Stomach (tissue), 9 donors: ENCODE data around the gene RAB3C. TPM values are rescaled to one million over a fixed set of nuclear protein-coding genes. Genes with fewer than 3 reads are reported as not detected.

Experiments used
- DNase-seq, 2 donors: peaks; one replicate each; pipeline versions ENCODE4 v3.0.0 to v3.0.0-alpha.2; 2013 to 2019
- H3K27ac ChIP-seq, 5 donors: fragments of 200-600 bp in 4 of 5; sonication (generic) in 4 of 5; one replicate each; pipeline ENCODE4 v1.5.1; 2013 to 2019; ENCODE audit warnings: mild to moderate bottlenecking in 1 of 5, moderate library complexity in 1 of 5
- H3K27me3 ChIP-seq, 3 donors: fragments of 200-600 bp; sonication (generic); one replicate each; pipeline ENCODE4 v1.5.1; 2017 to 2019; ENCODE audit warnings: mixed run types in 1 of 3
- H3K36me3 ChIP-seq, 4 donors: fragments of 200-600 bp; sonication (generic); 1 replicate in 3 of 4; 2 replicates in 1 of 4; pipeline ENCODE4 v1.5.1; 2016 to 2019
- H3K4me1 ChIP-seq, 4 donors: fragments of 200-600 bp; sonication (generic); one replicate each; pipeline ENCODE4 v1.5.1; 2016 to 2019
- H3K4me3 ChIP-seq, 4 donors: fragments of 200-600 bp; sonication (generic) in 3 of 4; one replicate each; pipeline ENCODE4 v1.5.1; 2016 to 2019; ENCODE audit warnings: mild to moderate bottlenecking in 1 of 4
- H3K9me3 ChIP-seq, 4 donors: fragments of 200-600 bp; sonication (generic); one replicate each; pipeline ENCODE4 v1.5.1; 2016 to 2019
- EP300 ChIP-seq: sonication (generic); formaldehyde crosslinking; IDR thresholded peaks from one replicate; pipeline ENCODE4 v1.6.1; 2017; ENCODE audit warnings: antibody characterized with exemption
- POLR2A ChIP-seq, 4 donors: fragments of 450-650 bp; IDR thresholded peaks; one replicate each; pipeline ENCODE4 v1.6.1; 2016; ENCODE audit warnings: antibody characterized with exemption in 4 of 4, control low read depth in 2 of 4, mild to moderate bottlenecking in 1 of 4, moderate library complexity in 1 of 4
- POLR2AphosphoS5 ChIP-seq, 3 donors: sonication (generic); formaldehyde crosslinking; IDR thresholded peaks; one replicate each; pipeline ENCODE4 v1.6.1; 2016; ENCODE audit warnings: antibody characterized with exemption in 3 of 3
- WGBS, 5 donors: extraction: QIAGEN DNeasy Blood & Tissue Kit in 3 of 5; methylation state at CpG; one replicate each; pipeline versions ENCODE4 v1.1.5 to v1.1.7; 2013 to 2018; 5-methylcytosine and 5-hydroxymethylcytosine counted together
- intact Hi-C: fragments of 100-400 bp; cut with DNase I; formaldehyde crosslinking; loops from one replicate; pipeline ENCODE4 v1.15.1; 2023; ENCODE audit warnings: low total_unique reads
- polyA plus RNA-seq, 3 donors: library from polyadenylated mRNA; stranded (reverse); fragments of 200-250 nt; gene quantifications; one replicate each; pipeline ENCODE4 v1.2.3, GENCODE V29; 2013
- total RNA-seq, 5 donors: library from RNA; depleted of rRNA; stranded (reverse); fragments of >200 nt; gene quantifications; one replicate each; pipeline versions ENCODE4 v1.1.0 to v1.2.3, GENCODE V29; 2014 to 2016
- TF ChIP-seq, protein P1 (sequence below), 7 experiments: fragments of 450-650 bp in 4 of 7; fragments of 200-600 bp in 3 of 7; sonication (generic) in 3 of 7; IDR thresholded peaks; one replicate each; pipeline ENCODE4 v1.5.1; 2016 to 2019; ENCODE audit warnings: antibody characterized with exemption in 7 of 7, control low read depth in 2 of 7, mild to moderate bottlenecking in 1 of 7
- donor health status: healthy with polysubstance abuse.
- donor health status: Bipolar disorder and iron deficiency.
- donor health status: healthy.

The RAB3C gene
- total and polyA plus RNA-seq, 8 donors: 0.31 to 7.9 (median 2.2) TPM; not detected in 3

GRCh38 chr5:58887311-58887710, 304.4 kb downstream of the RAB3C start:
- no peaks in the 10 kb centered on the region for H3K36me3 ChIP-seq
- intact Hi-C loops: no loop called here
- H3K27ac ChIP-seq: peak overlapping the region in 3 of 5 donors; percentile 3 to 11 (median 10)
- DNase-seq: no peak
- no peaks in the 10 kb centered on the region for H3K27me3 ChIP-seq
- WGBS, 5 donors: 85 to 88% (median 87%) methylated on average over 3 to 4 of the region's 4 CpGs
- H3K4me3 ChIP-seq: no peak overlapping the region
- peaks cover 3 to 27% (median 14%) of the 10 kb centered on the region in 4 donors for H3K4me1 ChIP-seq
- TF ChIP-seq EP300 (no peak), POLR2AphosphoS5 (IDR thresholded peaks at IDR 0.05) (no peak), POLR2A (IDR thresholded peaks at IDR 0.05) (no peak)
- TF ChIP-seq, protein P1, sequence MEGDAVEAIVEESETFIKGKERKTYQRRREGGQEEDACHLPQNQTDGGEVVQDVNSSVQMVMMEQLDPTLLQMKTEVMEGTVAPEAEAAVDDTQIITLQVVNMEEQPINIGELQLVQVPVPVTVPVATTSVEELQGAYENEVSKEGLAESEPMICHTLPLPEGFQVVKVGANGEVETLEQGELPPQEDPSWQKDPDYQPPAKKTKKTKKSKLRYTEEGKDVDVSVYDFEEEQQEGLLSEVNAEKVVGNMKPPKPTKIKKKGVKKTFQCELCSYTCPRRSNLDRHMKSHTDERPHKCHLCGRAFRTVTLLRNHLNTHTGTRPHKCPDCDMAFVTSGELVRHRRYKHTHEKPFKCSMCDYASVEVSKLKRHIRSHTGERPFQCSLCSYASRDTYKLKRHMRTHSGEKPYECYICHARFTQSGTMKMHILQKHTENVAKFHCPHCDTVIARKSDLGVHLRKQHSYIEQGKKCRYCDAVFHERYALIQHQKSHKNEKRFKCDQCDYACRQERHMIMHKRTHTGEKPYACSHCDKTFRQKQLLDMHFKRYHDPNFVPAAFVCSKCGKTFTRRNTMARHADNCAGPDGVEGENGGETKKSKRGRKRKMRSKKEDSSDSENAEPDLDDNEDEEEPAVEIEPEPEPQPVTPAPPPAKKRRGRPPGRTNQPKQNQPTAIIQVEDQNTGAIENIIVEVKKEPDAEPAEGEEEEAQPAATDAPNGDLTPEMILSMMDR (IDR thresholded peaks at IDR 0.05): no peak
- no peaks in the 10 kb centered on the region for H3K9me3 ChIP-seq

DNA sequence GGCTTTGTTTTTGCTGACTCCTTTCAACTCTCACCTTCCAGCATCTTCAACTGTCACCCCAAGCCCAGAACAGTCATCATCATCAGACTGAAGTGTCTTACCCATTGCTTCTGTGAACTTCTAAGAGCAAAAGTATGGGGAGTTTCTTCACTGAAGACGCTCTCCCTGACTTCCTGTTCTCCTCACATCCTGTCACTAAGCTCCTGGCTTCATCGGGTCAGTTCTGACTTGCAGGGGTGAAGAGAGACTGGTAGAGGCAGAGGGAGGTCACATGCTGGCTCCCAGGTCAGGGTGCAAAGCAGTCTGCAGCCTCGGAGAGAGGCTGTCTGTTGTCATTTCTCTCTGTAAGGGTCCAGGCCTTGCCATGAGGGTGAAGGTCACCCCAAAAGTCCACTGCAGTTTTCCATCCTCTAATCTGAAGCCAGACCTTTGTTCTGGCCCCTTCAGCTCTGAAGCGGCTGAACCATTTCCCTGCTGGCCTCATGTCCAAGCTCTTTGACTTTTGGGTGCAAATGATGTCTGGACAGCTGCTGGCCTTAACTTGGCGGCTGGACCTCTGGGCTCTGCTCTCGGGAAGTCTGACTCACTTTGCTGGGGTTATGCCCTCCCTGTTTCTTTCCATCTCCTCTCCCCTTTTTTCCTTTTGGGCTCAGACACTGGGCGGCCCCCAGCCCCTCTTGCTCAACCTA, 305.0 kb downstream of the RAB3C start:
- DNase-seq: no peak
- 66 to 79% (median 76%) methylated on average over 7 of the region's 7 CpGs for WGBS, 5 donors
- intact Hi-C loops: no loop called here
- peaks cover 3 to 27% (median 14%) of the 10 kb centered on the region in 4 donors for H3K4me1 ChIP-seq
- no peaks in the 10 kb centered on the region for H3K27me3 ChIP-seq
- no peak overlapping the region for H3K4me3 ChIP-seq
- H3K9me3 ChIP-seq: no peaks in the 10 kb centered on the region
- TF ChIP-seq POLR2A (IDR thresholded peaks at IDR 0.05) (no peak), EP300 (no peak), POLR2AphosphoS5 (IDR thresholded peaks at IDR 0.05) (peak in 1 of 3 donors; percentile 4)
- H3K36me3 ChIP-seq: no peaks in the 10 kb centered on the region
- peak overlapping the region in 3 of 5 donors; percentile 3 to 49 (median 10) for H3K27ac ChIP-seq

- no peak overlapping the region for H3K4me3 ChIP-seq
- peak overlapping the region in 1 of 5 donors; percentile 41 for H3K27ac ChIP-seq
- peaks cover 3 to 27% (median 14%) of the 10 kb centered on the region in 4 donors for H3K4me1 ChIP-seq
- H3K27me3 ChIP-seq: no peaks in the 10 kb centered on the region
- no peaks in the 10 kb centered on the region for H3K36me3 ChIP-seq
- intact Hi-C loops: loop anchor here (5.0 to 10.0 kb wide), 2 partner anchors 117 to 275 kb away; no protein-coding TSS in a partner anchor
- DNase-seq: no peak
- 91 to 94% (median 93%) methylated on average over 12 of the region's 12 CpGs for WGBS, 5 donors
- TF ChIP-seq, protein P1 (IDR thresholded peaks at IDR 0.05): no peak
- TF ChIP-seq EP300 (no peak), POLR2AphosphoS5 (IDR thresholded peaks at IDR 0.05) (no peak), POLR2A (IDR thresholded peaks at IDR 0.05) (no peak)
- no peaks in the 10 kb centered on the region for H3K9me3 ChIP-seq
Measured at GRCh38 chr5:58890265-58890664, 307.4 kb downstream of the RAB3C start.

DNA sequence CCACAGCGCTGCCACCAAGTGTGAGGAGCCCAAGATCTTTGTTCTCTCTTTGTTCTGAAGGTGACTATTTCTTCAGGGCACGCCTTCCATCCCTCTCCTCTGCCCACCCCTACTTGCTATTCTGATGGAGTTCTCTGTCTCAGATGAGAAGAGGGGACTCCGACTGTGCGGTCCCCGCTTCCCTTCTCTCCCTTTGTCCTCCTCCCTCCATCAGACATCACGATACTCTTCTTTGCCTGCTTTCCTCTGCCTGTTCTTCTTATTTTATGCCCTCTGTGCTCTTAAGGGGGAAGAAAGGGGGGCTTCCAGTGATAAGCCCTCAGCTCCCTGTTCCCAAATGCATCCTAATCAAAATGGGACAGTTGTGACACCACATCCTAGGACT, 307.8 kb downstream of the RAB3C start:
- Histone ChIP-seq H3K4me3 (no peak overlapping the region), H3K36me3 (no peaks in the 10 kb centered on the region), H3K27ac (peak overlapping the region in 1 of 5 donors; percentile 41), H3K9me3 (no peaks in the 10 kb centered on the region), H3K4me1 (peaks cover 3 to 24% (median 14%) of the 10 kb centered on the region in 4 donors), H3K27me3 (no peaks in the 10 kb centered on the region)
- intact Hi-C loops: loop anchor here (5.0 to 10.0 kb wide), 2 partner anchors 117 to 274 kb away; no protein-coding TSS in a partner anchor
- no peak for DNase-seq
- 88 to 94% (median 90%) methylated on average over 6 of the region's 6 CpGs for WGBS, 5 donors
- TF ChIP-seq EP300: no peak
- TF ChIP-seq POLR2AphosphoS5 (IDR thresholded peaks at IDR 0.05): no peak
- TF ChIP-seq, protein P1 (IDR thresholded peaks at IDR 0.05): no peak
- no peak for TF ChIP-seq POLR2A (IDR thresholded peaks at IDR 0.05)
